B cell (primary cell): ENCODE data around the gene CACNG4. TPM values are rescaled to one million over a fixed set of nuclear protein-coding genes. Genes with fewer than 3 reads are reported as not detected.

Experiments used
- ATAC-seq: fragments of 200-7000 bp; cut with Tn5 transposase; one replicate; pipeline ENCODE4 v1.10.0; 2021; ENCODE audit warnings: low read depth, mild to moderate bottlenecking, moderate number of reproducible peaks, moderate library complexity
- CTCF ChIA-PET: fragments of 350-600 bp; sonication (Branson Sonifier 250); formaldehyde crosslinking; loops from one replicate; lab custom pipeline; 2021; ENCODE audit warnings: antibody characterized with exemption, inconsistent platforms; lab: Charles Lee
- POLR2A ChIA-PET: fragments of 350-600 bp; sonication (Branson Sonifier 250); formaldehyde crosslinking; loops from one replicate; lab custom pipeline; 2021; ENCODE audit warnings: antibody characterized with exemption; lab: Charles Lee
- DNase-seq: peaks from one replicate; pipeline ENCODE4 v3.0.0; 2013
- H2AFZ ChIP-seq: 2 replicates; pipeline ENCODE4 v1.6.1; 2012; ENCODE audit warnings: mild to moderate bottlenecking, low read depth, low read length; ENCODE audit not compliant: insufficient read depth, poor library complexity, severe bottlenecking
- H3K27ac ChIP-seq, 2 donors: 1 replicate in 1 of 2; 2 replicates in 1 of 2; pipeline ENCODE4 v1.5.1; 2012 to 2013; ENCODE audit warnings: low read length in 2 of 2, mild to moderate bottlenecking in 2 of 2, moderate library complexity in 1 of 2
- H3K27me3 ChIP-seq, 4 experiments: fragments of 200-600 bp in 1 of 4; sonication (generic) in 1 of 4; replicated peaks in 1 of 4; 1 replicate in 2 of 4; 2 replicates in 2 of 4; pipeline versions ENCODE4 v1.6.1 to v1.7.0; 2013 to 2016; ENCODE audit warnings: low read length in 3 of 4, mild to moderate bottlenecking in 2 of 4, mixed read lengths in 1 of 4, moderate library complexity in 1 of 4; ENCODE audit not compliant: insufficient read depth in 4 of 4, control insufficient read depth in 3 of 4; ENCODE audit errors: control extremely low read depth in 1 of 4
- H3K36me3 ChIP-seq, 2 experiments: replicated peaks in 1 of 2; 1 replicate in 1 of 2; 2 replicates in 1 of 2; pipeline versions ENCODE4 v1.6.1 to v1.7.1; 2013; ENCODE audit warnings: low read length in 1 of 2; ENCODE audit not compliant: insufficient read depth in 2 of 2, control insufficient read depth in 1 of 2; ENCODE audit errors: control extremely low read depth in 1 of 2, extremely low read depth in 1 of 2
- H3K4me1 ChIP-seq, 2 donors: fragments of 200-600 bp in 1 of 2; sonication (generic) in 1 of 2; 1 replicate in 1 of 2; 2 replicates in 1 of 2; pipeline versions ENCODE4 v1.5.1 to v1.6.1; 2013 to 2017; ENCODE audit warnings: low read length in 2 of 2; ENCODE audit not compliant: control insufficient read depth in 2 of 2, insufficient read depth in 2 of 2
- H3K4me2 ChIP-seq: replicated peaks from 2 replicates; pipeline ENCODE3; 2012; ENCODE audit warnings: mild to moderate bottlenecking, low read depth, low read length; ENCODE audit not compliant: poor library complexity, severe bottlenecking
- H3K4me3 ChIP-seq, 5 experiments: fragments of 200-600 bp in 1 of 5; sonication (generic) in 1 of 5; 1 replicate in 3 of 5; 2 replicates in 2 of 5; pipeline versions ENCODE4 v1.5.1 to v1.7.0; 2011 to 2016; ENCODE audit warnings: low read length in 4 of 5, mild to moderate bottlenecking in 4 of 5, low read depth in 2 of 5, control low read depth in 1 of 5, moderate library complexity in 1 of 5; ENCODE audit not compliant: insufficient read depth in 1 of 5; ENCODE audit errors: control extremely low read depth in 1 of 5, extremely low read depth in 1 of 5
- H3K79me2 ChIP-seq: fragments of 200-600 bp; sonication (generic); one replicate; pipeline ENCODE4 v1.6.0; 2016; ENCODE audit warnings: low read length; ENCODE audit not compliant: control insufficient read depth, insufficient read depth
- H3K9ac ChIP-seq: fragments of 200-600 bp; sonication (generic); 2 replicates; pipeline ENCODE4 v1.6.1; 2017; ENCODE audit warnings: mild to moderate bottlenecking, low read length, moderate library complexity
- H3K9me3 ChIP-seq, 3 donors: one replicate each; pipeline versions ENCODE4 v1.6.1 to v1.7.1; 2013; ENCODE audit warnings: low read length in 2 of 3; ENCODE audit not compliant: control insufficient read depth in 2 of 3, insufficient read depth in 1 of 3; ENCODE audit errors: control extremely low read depth in 1 of 3
- H4K20me1 ChIP-seq: 2 replicates; pipeline ENCODE4 v1.6.0; 2012; ENCODE audit warnings: mild to moderate bottlenecking, low read length; ENCODE audit not compliant: insufficient read depth, control insufficient read depth, poor library complexity, severe bottlenecking
- H3K27ac Mint-ChIP-seq: one replicate; pipeline ENCODE4 v1.8.0; 2021; ENCODE audit warnings: mixed read lengths
- H3K27me3 Mint-ChIP-seq: one replicate; pipeline ENCODE4 v1.8.0; 2021; ENCODE audit warnings: mixed read lengths
- H3K4me1 Mint-ChIP-seq: one replicate; pipeline ENCODE4 v1.8.0; 2021; ENCODE audit warnings: mixed read lengths
- H3K4me3 Mint-ChIP-seq: one replicate; pipeline ENCODE4 v1.8.0; 2021; ENCODE audit warnings: mixed read lengths
- H3K9me3 Mint-ChIP-seq: one replicate; pipeline ENCODE4 v1.8.0; 2022; ENCODE audit warnings: mixed read lengths; ENCODE audit not compliant: insufficient read depth
- EZH2 ChIP-seq: IDR thresholded peaks from 2 replicates; pipeline ENCODE4 v1.6.1; 2012; ENCODE audit warnings: borderline replicate concordance, low read depth, mild to moderate bottlenecking, moderate library complexity, low read length; ENCODE audit not compliant: insufficient read depth, poor library complexity, severe bottlenecking
- WGBS: methylation state at CpG from one replicate; pipeline ENCODE4 v1.1.5; 2013; ENCODE audit warnings: missing lambda C conversion rate; ENCODE audit not compliant: insufficient coverage; 5-methylcytosine and 5-hydroxymethylcytosine counted together
- intact Hi-C: fragments of 100-400 bp; cut with micrococcal nuclease; formaldehyde crosslinking; loops from one replicate; pipeline ENCODE4 v1.10.0; 2022
- polyA plus RNA-seq: library from polyadenylated mRNA; depleted of rRNA; stranded (reverse); fragments of >200 nt; gene quantifications from 2 replicates; pipeline ENCODE4 v1.2.3, GENCODE V29; 2012
- total RNA-seq, 2 donors: library from RNA; stranded (reverse); fragments of 120-200 nt in 1 of 2; gene quantifications; 1 replicate in 1 of 2; 2 replicates in 1 of 2; pipeline versions ENCODE4 v1.2.3 to v1.2.4, GENCODE V29; 2013 to 2022
- TF ChIP-seq, protein P1 (sequence below): fragments of 200-600 bp; IDR thresholded peaks from one replicate; pipeline ENCODE4 v1.8.0; 2022; ENCODE audit warnings: antibody characterized with exemption, mild to moderate bottlenecking

Gene CACNG4
- total and polyA plus RNA-seq, 2 donors (not counting 1 experiment from before 2014, with no cell fraction given): not detected

- ChIA-PET CTCF (no interaction called here), POLR2A (no interaction called here)
- Histone ChIP-seq H3K27me3 (no peaks in the 10 kb centered on the region), H3K36me3 (peaks cover 0 to 2% of the 10 kb centered on the region in 2 experiments), H4K20me1 (no peaks in the 10 kb centered on the region), H3K4me1 (no peaks in the 10 kb centered on the region), H3K9ac (no peak overlapping the region), H2AFZ (no peak overlapping the region), H3K27ac (no peak overlapping the region), H3K4me2 (no peak overlapping the region), H3K79me2 (no peaks in the 10 kb centered on the region), H3K9me3 (no peaks in the 10 kb centered on the region), H3K4me3 (no peak overlapping the region)
- no peak for TF ChIP-seq EZH2
- TF ChIP-seq, protein P1, sequence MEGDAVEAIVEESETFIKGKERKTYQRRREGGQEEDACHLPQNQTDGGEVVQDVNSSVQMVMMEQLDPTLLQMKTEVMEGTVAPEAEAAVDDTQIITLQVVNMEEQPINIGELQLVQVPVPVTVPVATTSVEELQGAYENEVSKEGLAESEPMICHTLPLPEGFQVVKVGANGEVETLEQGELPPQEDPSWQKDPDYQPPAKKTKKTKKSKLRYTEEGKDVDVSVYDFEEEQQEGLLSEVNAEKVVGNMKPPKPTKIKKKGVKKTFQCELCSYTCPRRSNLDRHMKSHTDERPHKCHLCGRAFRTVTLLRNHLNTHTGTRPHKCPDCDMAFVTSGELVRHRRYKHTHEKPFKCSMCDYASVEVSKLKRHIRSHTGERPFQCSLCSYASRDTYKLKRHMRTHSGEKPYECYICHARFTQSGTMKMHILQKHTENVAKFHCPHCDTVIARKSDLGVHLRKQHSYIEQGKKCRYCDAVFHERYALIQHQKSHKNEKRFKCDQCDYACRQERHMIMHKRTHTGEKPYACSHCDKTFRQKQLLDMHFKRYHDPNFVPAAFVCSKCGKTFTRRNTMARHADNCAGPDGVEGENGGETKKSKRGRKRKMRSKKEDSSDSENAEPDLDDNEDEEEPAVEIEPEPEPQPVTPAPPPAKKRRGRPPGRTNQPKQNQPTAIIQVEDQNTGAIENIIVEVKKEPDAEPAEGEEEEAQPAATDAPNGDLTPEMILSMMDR: no peak
- Mint-ChIP-seq H3K27me3 (no peaks in the 10 kb centered on the region), H3K4me3 (no peak overlapping the region), H3K4me1 (no peaks in the 10 kb centered on the region), H3K9me3 (no peaks in the 10 kb centered on the region), H3K27ac (no peak overlapping the region)
- WGBS: 93% methylated on average over 2 of the region's 2 CpGs
- intact Hi-C loops: no loop called here
- DNase-seq (no peak), ATAC-seq (no peak)
These were observed 102.2 kb downstream of the CACNG4 start for GRCh38 chr17:67066717-67067116.

DNA sequence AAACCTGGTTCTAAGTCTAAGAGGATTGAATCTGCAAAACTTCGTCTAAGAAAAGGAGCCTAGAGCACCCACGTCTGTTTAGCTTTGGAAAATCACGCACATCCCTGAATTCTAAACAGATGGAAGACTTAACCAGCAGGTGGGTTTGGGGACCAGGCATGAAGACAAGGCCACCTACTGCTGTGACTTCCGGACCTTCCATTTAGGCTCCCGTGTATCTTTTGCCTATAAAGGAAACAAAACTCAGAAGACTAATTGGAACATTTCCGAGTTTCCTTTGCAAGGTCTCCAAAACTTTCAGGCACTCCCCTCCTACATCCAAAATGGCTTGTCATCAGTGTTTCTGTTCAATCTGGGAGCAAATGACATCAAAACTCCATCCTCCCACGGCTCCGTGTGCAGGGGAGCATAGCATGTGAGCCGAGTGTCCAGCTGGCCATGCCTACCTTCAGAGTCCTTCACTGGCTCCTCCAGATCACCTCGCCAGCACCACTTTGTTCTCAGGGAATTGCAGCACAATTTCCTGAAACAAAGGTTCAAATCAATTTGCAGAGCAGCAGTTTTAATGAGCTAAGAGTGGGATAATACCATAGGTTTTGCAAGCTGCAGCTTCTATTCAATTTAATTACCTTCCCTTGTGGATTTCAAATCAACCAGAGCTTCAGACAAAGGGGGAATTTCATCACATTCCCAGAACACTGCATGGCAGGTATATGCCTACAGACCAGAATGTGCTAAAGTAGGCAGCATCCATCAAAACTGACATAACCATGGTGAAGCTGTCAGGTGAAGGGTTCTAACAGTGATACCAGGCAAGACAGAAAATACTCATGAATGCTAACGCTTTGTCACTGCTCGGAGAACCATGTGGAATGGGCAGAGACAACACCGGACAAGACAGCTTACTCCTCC lies 103.3 kb downstream of the CACNG4 start:
- DNase-seq: no peak
- no peak overlapping the region for H3K27ac Mint-ChIP-seq
- H3K4me1 Mint-ChIP-seq: no peaks in the 10 kb centered on the region
- Histone ChIP-seq H3K4me1 (no peaks in the 10 kb centered on the region), H3K36me3 (peaks cover 2 to 3% of the 10 kb centered on the region in 2 experiments), H3K9me3 (no peaks in the 10 kb centered on the region), H3K27ac (no peak overlapping the region), H3K4me3 (no peak overlapping the region), H3K27me3 (no peaks in the 10 kb centered on the region), H4K20me1 (no peaks in the 10 kb centered on the region), H3K9ac (no peak overlapping the region), H3K79me2 (no peaks in the 10 kb centered on the region), H2AFZ (no peak overlapping the region), H3K4me2 (no peak overlapping the region)
- TF ChIP-seq, protein P1: no peak
- no peak for TF ChIP-seq EZH2
- no peak for ATAC-seq
- 100% methylated on average over 6 of the region's 13 CpGs for WGBS
- H3K27me3 Mint-ChIP-seq: no peaks in the 10 kb centered on the region
- no peaks in the 10 kb centered on the region for H3K9me3 Mint-ChIP-seq
- ChIA-PET POLR2A (no interaction called here), CTCF (no interaction called here)
- intact Hi-C loops: no loop called here
- no peak overlapping the region for H3K4me3 Mint-ChIP-seq
